Measurements from ENCODE around the gene OIP5.

DNA sequence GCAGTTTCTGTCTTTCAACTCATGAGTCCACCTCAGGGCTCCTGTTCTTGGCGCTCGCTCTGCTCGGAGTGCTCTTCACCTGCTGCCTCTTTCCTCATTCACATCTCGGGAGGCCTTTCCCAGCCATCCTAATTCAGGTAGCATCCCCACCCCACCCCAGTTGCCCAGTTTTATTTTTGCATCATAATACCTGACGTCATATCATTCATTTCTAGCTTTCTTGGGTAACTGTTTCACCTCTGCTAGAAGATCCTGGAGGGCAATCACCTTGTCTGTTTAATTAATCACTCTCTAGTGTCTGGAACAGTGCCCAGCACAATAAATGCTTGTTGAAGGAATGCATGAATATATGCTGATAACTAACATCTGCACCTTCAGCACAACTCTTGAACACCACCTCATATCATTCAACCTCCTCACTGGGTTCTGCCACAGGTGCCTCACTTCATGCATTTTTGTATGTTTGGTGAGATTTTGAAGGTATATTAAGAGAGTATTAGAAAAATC lies 7.9 kb upstream of the OIP5 start:
- TF ChIP-seq, protein P1, sequence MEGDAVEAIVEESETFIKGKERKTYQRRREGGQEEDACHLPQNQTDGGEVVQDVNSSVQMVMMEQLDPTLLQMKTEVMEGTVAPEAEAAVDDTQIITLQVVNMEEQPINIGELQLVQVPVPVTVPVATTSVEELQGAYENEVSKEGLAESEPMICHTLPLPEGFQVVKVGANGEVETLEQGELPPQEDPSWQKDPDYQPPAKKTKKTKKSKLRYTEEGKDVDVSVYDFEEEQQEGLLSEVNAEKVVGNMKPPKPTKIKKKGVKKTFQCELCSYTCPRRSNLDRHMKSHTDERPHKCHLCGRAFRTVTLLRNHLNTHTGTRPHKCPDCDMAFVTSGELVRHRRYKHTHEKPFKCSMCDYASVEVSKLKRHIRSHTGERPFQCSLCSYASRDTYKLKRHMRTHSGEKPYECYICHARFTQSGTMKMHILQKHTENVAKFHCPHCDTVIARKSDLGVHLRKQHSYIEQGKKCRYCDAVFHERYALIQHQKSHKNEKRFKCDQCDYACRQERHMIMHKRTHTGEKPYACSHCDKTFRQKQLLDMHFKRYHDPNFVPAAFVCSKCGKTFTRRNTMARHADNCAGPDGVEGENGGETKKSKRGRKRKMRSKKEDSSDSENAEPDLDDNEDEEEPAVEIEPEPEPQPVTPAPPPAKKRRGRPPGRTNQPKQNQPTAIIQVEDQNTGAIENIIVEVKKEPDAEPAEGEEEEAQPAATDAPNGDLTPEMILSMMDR (IDR thresholded peaks at IDR 0.05; ENCODE audit: low read length) = no peak
- TF ChIP-seq EZH2 (optimal IDR thresholded peaks at IDR 0.05; ENCODE audit: low read depth, low read length) (no peak), EZH2phosphoT487 (IDR thresholded peaks at IDR 0.05; ENCODE audit: low read length) (no peak)
